HG03280 (cell line): ENCODE measurements around the gene SHISA6.

Experiments used
- ATAC-seq: cut with Tn5 transposase; IDR thresholded peaks from one replicate; pipeline ENCODE4 v1.9.1; 2021; ENCODE audit warnings: mild to moderate bottlenecking, moderate library complexity; ENCODE audit not compliant: unreplicated experiment

SHISA6 gene

DNA sequence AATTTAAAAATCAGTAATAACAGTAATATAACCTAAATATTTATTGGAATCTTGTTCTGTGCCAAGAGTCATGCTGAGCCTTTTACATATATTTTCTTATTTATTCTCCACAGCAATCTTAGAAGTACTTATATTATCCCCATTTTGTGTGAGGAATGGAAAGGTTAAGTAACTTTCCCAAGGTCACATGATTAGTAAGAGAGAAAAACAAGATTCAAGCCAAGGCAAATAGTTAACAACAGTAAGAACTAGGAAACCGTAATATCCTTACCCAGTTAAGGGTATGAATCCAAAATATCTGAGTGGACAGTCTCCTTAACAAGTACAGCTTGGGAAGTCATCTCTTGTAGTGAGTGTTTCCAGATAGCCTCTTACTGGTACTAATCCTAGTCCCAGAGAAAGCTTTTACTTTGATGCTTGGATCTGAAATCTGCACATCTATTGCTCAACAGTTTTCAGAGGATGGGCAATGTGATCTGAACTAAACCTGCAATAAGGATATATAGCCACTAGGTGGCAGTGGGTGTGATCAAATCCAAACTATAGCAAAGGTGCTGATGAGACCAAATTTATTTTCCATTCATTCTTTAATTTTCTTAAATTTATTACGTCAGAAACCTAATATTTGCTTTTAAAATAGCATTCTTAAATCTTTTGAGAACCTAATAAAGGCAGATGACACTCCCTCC lies 23.3 kb downstream of the SHISA6 start:
- no peak for ATAC-seq

DNA sequence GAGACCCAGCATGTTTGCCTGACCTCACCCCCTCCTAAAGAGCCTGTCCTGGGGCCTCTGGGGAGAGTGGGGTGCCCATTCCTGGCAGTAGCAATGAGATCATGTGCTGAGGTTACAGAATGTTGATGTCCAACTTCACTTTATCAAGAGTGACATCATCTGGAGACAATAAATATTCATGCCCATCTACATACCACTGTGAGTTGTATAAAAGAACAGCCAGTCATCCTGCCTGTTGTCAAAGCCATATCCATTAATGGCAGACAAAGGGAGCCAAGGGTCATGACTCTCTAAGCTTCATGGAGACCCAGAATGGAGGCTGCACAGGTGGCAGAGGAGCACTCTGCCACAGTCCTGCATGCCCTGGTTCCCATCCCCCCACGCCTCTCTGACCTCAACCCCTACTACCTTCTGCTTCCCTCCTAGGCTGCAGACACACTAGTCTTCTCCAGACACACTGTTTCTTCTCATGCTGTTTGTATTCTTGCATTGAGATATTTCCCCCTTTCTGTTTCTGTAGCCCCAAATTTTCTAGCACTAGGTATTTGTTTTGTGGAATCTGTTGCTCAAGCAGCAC lies 27.1 kb downstream of the SHISA6 start:
- no peak for ATAC-seq

DNA sequence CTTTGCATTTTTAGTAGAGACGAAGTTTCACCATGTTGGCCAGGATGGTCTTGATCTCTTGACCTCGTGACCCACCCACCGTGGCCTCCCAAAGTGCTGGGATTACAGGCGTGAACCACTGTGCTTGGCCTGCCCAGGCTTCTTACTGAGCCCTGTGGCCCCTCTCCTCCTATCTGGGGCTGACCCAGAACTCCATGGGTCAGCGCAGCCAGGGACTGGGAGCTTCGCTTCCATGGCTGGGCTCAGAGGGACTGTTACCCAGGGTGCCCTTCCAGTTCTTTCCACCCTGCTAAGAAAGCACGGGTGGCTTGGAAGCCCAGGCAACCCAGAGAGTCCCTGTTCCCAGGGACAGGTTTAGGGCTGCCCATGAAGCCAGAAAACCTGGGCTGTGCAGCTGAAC lies 28.2 kb downstream of the SHISA6 start:
- ATAC-seq, result no peak

DNA sequence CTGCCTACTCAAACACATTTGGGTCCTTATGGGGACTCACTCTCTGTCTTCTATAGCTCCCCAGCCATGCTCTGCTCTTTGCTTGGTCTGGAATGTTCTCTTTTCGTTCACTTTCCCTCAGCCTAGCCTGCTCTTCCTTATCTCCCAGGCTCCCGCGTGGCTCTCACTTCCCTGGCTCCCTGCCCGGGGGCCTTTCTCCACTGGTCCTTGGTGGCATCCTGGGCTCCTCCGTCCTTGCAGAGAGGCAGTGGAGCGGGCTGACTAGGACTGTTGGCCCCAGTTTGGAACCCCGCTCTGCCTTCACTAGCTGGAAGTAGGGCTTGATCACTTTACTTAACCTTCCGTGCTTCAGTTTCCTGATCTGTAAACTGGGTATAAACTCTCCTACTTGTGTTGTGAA lies 31.2 kb downstream of the SHISA6 start:
- ATAC-seq, result no peak

DNA sequence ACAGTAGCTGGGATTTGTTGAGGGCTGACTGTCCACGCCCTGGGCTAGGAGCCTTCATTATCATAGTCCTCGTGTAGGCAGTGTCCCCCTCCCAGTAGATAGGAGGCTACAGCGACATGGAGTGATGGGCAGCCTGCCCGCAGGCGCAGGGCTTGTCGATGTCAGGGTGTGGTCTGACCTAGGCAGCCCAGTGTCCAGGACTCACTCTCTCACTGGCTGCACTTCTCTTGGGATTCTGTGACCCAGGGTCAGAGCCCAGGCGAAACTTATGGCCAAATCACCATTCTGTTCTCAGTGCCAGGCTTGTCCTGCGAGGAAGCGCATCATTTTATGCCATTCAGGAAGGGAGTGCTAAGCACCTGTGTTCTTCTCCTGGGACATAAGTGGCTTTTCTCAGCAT lies 32.6 kb downstream of the SHISA6 start:
- ATAC-seq, result no peak

DNA sequence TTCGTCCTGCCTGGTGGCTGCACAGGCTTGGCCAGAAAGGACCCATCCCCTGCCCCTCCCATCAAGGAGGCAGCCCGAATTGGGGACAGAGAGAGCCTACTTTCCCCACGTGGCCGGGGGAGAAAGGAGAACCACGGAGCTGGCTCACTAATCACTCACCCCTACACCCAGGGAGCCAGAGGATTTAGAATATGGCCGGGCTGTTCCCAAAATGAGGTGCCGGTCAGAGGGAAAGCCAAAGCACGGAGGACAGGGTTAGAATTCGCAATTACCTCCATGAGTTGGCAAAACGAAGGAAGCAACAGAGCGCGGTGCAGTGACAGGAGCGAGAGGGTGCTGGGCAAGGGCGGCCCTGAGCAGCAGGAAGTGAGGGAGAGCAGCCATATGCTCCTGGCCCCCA lies 33.1 kb downstream of the SHISA6 start:
- no peak for ATAC-seq

DNA sequence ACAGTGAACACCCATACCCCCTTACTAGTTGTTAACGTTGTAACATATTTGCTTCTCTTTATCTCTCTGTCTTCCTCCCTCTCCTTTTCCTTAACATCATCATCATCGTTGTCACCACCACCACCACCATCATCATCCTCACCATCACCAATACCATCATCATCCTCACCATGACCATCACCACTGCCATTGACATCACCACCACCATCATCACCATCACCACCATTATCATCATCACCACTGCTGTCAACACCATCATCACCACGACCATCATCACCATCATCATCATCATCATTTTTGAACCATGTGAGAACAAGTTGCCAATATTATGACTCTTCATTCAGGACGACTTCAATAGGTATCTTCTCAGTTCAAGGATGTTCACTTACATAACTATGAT lies 35.5 kb downstream of the SHISA6 start:
- no peak for ATAC-seq

DNA sequence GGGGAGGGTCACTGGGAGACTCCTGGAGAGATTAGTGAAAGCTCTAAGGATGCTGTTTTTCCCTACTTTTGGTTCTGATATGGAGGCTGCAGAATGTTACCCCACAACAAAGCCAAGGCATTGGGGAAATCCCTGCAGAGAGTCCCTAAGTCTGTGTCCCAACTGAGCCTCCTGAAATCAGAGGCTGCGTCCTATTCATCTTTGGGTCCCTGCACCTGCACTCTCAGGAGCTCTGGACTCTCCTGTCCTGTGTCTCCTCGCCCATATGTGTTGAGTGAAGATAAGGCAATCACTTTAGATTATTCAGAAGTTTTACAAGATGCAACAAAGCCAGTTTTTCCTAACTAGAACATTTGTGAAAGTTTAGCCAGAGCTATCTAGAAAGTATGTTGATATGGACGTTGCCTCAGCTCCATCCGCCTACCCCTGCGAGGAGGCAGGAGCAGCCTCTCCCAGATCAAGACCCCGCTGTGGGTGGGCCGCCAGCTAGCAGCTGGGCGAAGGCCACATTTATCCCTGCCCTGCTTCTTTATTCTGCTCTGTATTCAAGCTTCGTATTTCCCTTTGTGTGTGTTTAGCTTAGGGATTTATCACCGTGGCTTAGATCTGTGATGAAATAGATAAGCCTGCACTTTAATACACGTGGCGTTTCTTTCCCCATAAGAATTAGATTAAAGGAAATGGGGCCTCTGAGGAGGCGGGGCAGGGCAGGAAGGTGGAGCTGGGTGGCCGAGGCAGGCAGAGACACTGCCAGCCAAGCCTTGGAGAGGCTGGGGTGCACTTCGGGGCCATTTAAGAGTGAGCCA lies 37.4 kb downstream of the SHISA6 start:
- no peak for ATAC-seq

DNA sequence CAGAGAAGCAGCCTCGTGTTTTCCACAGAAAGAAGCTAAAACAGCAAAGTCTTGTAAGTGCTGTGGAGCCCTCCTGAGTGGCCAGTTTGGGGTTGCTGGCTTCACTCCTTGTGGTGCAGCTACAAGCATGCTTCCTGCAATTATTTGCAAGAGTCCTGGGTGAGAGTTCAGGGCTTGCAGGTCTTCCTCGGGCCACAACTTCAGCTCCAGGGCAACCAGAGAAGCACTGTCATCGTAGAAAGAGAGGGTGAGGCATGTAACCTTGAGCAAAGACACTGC lies 37.9 kb downstream of the SHISA6 start:
- no peak for ATAC-seq

DNA sequence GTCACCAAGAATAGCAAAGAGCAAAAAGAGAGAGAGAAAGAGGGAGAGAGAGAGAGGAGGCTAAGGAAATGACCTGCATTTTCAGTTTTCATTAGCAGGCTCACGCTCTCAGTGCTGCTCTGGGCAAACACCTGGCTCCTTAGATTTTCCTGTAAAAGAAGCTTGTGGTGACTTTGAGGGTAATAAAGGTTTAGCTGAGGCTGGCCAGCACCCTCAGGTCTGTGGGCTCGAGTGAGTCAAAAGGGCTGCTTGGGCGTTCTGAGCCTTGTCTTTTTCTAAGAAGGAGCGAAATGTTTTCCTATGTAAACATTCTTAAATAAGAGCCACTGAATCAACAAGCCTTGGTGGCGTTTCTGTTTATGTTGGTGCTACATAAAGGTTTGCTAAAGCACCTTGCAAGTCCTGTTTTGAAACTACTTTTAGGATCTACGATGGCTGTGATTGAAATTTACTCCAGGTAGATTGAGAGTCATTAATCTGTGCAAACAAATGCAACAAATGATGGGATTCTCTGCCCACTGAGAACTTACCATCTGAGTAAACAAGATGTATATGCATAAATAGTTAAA lies 38.8 kb downstream of the SHISA6 start:
- ATAC-seq, result no peak

DNA sequence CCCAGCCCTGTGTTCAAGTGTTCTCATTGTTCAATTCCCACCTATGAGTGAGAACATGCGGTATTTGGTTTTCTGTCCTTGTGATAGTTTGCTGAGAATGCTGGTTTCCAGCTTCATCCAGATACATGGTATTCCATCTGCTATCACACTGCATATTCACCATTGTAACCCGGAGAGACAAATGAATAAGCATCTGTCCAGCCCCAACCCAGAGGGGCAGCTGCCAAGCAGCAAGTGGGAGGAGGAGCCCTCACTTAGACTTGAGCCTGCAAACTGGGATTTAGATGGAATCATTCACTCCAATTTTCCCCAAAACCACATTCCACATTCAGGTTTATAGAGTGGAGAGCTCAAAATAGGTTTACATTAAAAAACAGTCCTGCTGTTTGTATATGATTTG lies 41.6 kb downstream of the SHISA6 start:
- no peak for ATAC-seq

DNA sequence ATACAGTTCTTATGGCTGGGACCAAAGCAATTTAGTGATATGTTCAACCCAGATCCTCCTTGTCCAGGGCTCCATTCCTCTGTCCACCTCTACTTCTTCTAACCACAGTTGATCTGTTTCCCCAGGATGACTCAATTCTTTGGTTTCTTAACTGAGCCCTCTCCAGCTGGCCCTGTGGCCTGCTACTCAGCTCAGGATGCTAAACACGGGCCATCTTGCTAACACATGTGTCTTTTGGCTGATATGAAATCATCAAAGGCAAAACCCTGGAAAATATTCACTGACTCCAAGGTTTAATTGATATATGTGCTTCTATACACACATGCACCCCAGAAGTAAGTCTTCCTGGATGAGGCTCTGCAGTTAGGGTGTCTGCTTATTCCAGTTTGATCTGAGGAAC lies 43.8 kb downstream of the SHISA6 start:
- no peak for ATAC-seq

DNA sequence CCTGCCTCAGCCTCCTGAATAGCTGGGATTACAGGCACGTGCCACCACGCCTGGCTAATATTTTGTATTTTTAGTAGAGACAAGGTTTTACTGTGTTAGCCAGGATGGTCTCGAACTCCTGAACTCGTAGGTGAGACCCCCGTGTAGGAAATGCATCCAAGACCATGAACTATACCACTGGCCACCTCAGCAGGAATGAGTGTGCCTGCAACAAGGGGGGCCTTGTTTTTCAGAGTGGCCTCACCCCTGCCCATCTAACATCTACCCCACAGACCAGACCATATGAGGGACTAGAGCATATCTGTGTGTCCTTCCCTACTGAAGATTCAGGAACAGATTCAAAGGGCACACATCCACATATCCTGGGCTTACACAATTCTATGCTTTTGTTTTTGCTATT lies 44.9 kb downstream of the SHISA6 start:
- ATAC-seq, result no peak

DNA sequence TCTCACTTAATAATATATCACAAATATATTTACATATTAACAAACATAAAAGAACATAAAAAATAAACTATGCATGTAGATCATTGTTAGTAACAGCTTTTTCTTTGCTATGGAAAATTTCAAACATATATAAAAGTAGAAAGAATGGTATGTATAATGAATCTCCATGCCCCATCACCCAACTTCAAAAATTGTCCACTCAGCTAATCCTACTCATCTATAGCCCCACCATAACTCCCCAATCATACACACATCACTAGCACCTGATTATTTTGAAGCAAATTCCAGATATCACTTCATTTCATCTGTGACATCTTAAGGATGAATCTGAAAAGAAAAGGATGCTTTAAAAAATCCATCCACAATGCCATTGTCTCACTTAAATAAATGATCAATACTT lies 46.8 kb downstream of the SHISA6 start:
- ATAC-seq, result no peak

DNA sequence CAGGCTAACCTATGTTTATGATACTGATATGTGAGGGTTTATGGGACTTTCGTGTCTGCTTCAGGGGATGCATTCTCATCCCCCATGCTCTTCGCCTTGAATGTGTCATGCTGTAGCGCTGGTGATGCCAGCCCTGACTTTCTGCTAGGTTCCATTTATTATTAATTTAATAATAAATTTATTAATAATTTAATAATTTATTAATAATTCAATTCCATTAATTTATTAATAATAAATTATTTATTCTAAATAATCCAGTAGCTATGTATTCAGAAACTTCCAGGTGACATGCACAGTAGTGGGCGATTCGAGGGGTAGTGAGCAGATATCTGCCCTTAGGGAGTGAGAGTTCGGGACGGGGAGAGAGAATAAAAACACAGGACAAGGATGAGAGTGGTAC lies 49.8 kb downstream of the SHISA6 start:
- ATAC-seq, result no peak

DNA sequence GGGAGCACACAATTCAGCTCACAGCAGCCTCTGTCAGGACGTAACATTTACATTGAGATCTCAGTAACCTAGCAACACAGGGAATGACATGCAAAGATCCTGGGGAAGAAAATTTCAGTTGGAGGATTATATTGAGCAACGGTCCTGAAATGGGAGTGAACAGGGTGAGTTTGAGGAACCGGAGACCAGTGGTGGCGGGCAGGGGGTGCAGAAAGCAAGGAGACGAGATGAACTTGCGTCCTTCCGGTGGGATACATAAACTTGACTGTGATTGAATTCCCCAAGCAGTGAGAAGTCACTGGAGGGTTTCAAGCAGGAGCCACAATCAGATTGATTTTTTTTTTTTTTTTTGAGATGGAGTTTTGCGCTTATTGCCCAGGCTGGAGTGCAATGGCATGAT lies 51.5 kb downstream of the SHISA6 start:
- no peak for ATAC-seq

DNA sequence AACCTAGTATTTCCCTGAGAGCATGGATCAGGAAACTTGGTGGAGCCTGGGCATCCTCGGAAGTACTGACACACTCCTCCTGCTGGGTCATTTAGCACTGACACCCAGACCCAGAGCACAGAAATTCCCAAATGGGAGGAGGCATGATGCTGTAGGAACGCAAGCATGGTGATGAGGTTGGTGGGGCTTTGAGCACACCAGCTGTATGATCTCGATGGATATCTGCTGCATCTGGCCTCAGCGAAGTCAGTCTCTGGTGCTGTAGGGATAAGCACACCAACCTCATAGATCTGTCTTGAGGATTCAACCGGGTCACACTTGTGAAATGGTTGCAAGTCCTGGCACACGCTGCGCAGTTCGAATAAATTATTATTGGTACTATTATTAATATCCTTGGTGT lies 52.5 kb downstream of the SHISA6 start:
- ATAC-seq, result no peak

DNA sequence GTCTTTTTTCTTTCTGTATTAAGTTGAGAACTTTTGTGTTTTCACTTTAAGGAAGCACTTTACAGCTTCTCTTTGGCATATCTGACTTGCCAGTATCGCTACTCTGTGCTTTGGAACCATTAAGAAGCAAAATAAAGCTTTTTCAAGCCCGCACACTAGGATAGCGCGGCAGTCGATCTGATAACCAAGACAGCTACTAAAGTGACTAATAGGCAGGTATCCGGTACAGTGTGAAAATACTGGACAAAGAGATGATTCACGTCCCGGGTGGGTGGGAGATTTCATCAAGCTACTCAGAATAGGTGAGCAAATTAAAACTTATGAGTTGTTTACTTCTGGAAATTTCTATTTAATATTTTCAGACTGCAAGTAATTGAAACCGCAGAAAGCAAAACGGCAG lies 53.8 kb downstream of the SHISA6 start:
- ATAC-seq, result no peak

DNA sequence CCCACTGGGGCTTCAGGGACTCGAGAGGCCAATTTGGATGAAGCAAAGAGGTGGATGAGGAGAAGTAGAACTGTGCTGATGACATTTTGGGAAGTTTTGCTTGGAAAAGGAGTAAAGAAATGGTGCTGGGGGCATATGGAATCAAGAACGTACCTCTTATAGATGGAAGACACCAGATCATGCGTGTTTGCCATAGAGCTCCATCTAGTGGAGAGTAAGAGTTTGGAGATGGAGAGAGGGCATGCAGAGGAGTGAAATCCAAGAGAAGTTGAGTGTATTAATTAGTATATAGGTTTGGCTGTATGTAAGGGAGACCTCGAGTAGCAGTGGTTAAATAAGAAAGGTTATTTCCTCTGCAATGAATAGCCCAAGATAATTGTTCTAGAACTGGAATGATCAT lies 56.0 kb downstream of the SHISA6 start:
- no peak for ATAC-seq

DNA sequence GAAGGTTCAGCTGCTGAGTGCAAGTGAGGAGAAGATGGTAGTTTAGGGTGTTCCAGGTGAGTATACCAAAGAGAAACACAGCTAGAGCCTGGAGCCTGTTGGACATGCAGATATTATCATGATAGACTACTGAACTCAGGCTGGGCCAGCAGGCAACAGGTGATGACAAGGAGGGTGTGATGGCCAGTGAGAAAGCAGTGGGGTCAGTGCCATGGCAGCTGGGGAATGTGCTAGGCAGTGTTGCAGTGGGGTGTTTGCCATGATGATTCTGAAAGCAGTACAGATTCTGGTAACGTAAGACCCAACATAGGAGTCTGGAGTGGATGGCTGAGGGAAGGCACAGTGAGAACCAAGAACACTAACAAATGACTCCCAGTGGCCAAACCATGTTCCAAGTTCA lies 57.4 kb downstream of the SHISA6 start:
- ATAC-seq, result no peak

DNA sequence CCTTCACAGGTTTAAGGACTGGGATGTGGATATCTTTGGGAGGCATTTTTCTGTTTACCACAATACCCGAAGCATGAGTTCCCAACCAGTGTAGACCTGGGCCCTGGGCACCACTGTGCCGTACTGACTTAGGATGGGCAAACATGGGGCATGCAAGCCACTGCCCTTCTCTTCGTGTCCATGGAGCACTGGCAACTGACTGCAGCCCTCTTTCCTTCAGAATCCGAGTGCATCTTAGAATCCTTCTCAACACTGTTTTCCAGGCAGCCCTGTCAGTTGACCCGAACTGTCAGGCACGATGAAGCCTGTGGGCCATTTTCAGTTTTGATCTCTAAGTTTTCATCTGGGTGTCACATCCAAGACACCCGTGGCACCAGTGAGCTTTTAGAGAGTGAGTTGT lies 59.2 kb downstream of the SHISA6 start:
- ATAC-seq, result no peak

DNA sequence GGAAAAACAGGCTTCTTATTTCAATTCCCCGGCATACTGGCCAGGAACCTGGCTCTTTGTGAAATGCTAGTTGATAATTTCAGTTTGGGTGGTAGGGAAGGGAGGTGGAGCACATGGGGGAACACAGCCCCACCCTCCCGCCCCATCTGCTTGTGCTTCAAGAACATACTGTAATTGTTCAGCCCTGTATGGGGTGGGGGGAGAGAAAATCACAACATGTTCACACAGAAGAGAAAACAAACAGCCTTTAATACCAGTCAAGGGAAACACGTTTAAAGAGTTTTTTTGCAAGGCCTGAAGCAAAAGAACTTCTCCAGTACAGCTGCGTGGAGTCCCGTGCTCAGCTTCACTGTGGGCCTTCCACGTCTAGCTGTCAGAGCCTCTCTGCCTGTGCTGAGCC lies 59.7 kb downstream of the SHISA6 start:
- no peak for ATAC-seq
